Thyroid gland (tissue), 4 donors: ENCODE data around the gene KRIT1.

ENCODE experiments used
- CTCF ChIP-seq, 6 experiments: fragments of 200-600 bp in 3 of 6; fragments of 450-650 bp in 3 of 6; sonication (generic) in 3 of 6; IDR thresholded peaks; one replicate each; pipeline ENCODE4 v1.5.1; 2016 to 2019; ENCODE audit warnings: antibody characterized with exemption in 6 of 6, mild to moderate bottlenecking in 2 of 6, inconsistent platforms in 1 of 6, moderate library complexity in 1 of 6
- POLR2A ChIP-seq, 2 donors: fragments of 450-650 bp; IDR thresholded peaks; one replicate each; pipeline ENCODE4 v1.6.1; 2017; ENCODE audit warnings: antibody characterized with exemption in 2 of 2, mild to moderate bottlenecking in 2 of 2, moderate library complexity in 1 of 2

- TF ChIP-seq CTCF (IDR thresholded peaks at IDR 0.05) (no peak), POLR2A (IDR thresholded peaks at IDR 0.05) (no peak)
Measured at GRCh38 chr7:92177362-92177761, 68.4 kb downstream of the KRIT1 start.
